Measurements from ENCODE around the gene ACACA. TPM values are rescaled to one million over a fixed set of nuclear protein-coding genes. Genes with fewer than 3 reads are reported as not detected.
"Not testable (repeated sequence)": the region's sequence is repeated elsewhere in the genome, so short reads cannot be mapped to it uniquely, and the experiment has no call there.

Gene ACACA
- total RNA-seq, 2 experiments from 2014 or later, result 57.2 to 61.1 TPM

GRCh38 chr17:37143558-37143957 is 263.1 kb downstream of the ACACA start:
- POLR2A ChIA-PET; H3K27ac Mint-ChIP-seq; H3K4me1 Mint-ChIP-seq; ATAC-seq; H3K4me3 Mint-ChIP-seq; H3K9me3 Mint-ChIP-seq (ENCODE audit: low read depth); intact Hi-C loops (cut with DNase I, micrococcal nuclease); H3K27me3 Mint-ChIP-seq; CTCF ChIA-PET; DNase-seq: not testable (repeated sequence)
- H3K36me3 Mint-ChIP-seq (ENCODE audit: low read depth), result peaks cover 30% of the 10 kb centered on the region

- peaks cover 7% of the 10 kb centered on the region for H3K4me1 Mint-ChIP-seq
- ChIA-PET CTCF (interaction anchor here (1.1 kb wide), 1 partner anchor 10 kb away, joined by 5 read pairs; no protein-coding TSS in a partner anchor), POLR2A (no interaction called here)
- H3K27me3 Mint-ChIP-seq, result no peaks in the 10 kb centered on the region
- intact Hi-C loops (cut with DNase I, micrococcal nuclease), result no loop called here
- DNase-seq, result no peak
- no peak overlapping the region for H3K4me3 Mint-ChIP-seq
- H3K36me3 Mint-ChIP-seq (ENCODE audit: low read depth), result peaks cover 28% of the 10 kb centered on the region
- no peak for ATAC-seq
- H3K9me3 Mint-ChIP-seq (ENCODE audit: low read depth), result no peaks in the 10 kb centered on the region
- no peak overlapping the region for H3K27ac Mint-ChIP-seq
Observed at GRCh38 chr17:37142294-37142896, 264.2 kb downstream of the ACACA start.

- ATAC-seq, result no peak
- H3K4me3 Mint-ChIP-seq, result no peak overlapping the region
- ChIA-PET CTCF (interaction anchor here (0.6 to 1.6 kb wide), 4 partner anchors 12 to 177 kb away, joined by 3 to 4 read pairs (median 3); no protein-coding TSS in a partner anchor), POLR2A (no interaction called here)
- H3K36me3 Mint-ChIP-seq (ENCODE audit: low read depth), result peaks cover 11% of the 10 kb centered on the region
- intact Hi-C loops (cut with DNase I, micrococcal nuclease), result no loop called here
- no peak for DNase-seq
- H3K27me3 Mint-ChIP-seq, result no peaks in the 10 kb centered on the region
- no peak overlapping the region for H3K27ac Mint-ChIP-seq
- no peaks in the 10 kb centered on the region for H3K9me3 Mint-ChIP-seq (ENCODE audit: low read depth)
- H3K4me1 Mint-ChIP-seq, result no peaks in the 10 kb centered on the region
Observed at GRCh38 chr17:37138571-37139120, 268.0 kb downstream of the ACACA start.

- Mint-ChIP-seq H3K4me1 (no peaks in the 10 kb centered on the region), H3K4me3 (no peak overlapping the region), H3K36me3 (ENCODE audit: low read depth) (peaks cover 10% of the 10 kb centered on the region), H3K27me3 (no peaks in the 10 kb centered on the region), H3K9me3 (ENCODE audit: low read depth) (no peaks in the 10 kb centered on the region), H3K27ac (no peak overlapping the region)
- DNase-seq, result no peak
- ChIA-PET CTCF (interaction anchor here (0.6 to 1.6 kb wide), 3 partner anchors 12 to 38 kb away, joined by 3 to 4 read pairs (median 3); no protein-coding TSS in a partner anchor), POLR2A (no interaction called here)
- ATAC-seq, result no peak
- intact Hi-C loops (cut with DNase I, micrococcal nuclease), result no loop called here
Observed at GRCh38 chr17:37137906-37138514, 268.6 kb downstream of the ACACA start.

GRCh38 chr17:37137070-37137610 is 269.5 kb downstream of the ACACA start:
- Mint-ChIP-seq H3K27ac (no peak overlapping the region), H3K4me3 (no peak overlapping the region), H3K9me3 (ENCODE audit: low read depth) (no peaks in the 10 kb centered on the region), H3K36me3 (ENCODE audit: low read depth) (peaks cover 5% of the 10 kb centered on the region), H3K4me1 (no peaks in the 10 kb centered on the region), H3K27me3 (no peaks in the 10 kb centered on the region)
- no peak for ATAC-seq
- DNase-seq, result no peak
- CTCF ChIA-PET, result no interaction called here
- POLR2A ChIA-PET, result interaction anchor here (0.7 kb wide), 1 partner anchor 1161 kb away, joined by 10 read pairs; no protein-coding TSS in a partner anchor
- intact Hi-C loops (cut with DNase I, micrococcal nuclease), result no loop called here

- intact Hi-C loops (cut with DNase I, micrococcal nuclease), result no loop called here
- ATAC-seq (no peak), DNase-seq (no peak)
- Mint-ChIP-seq H3K36me3 (ENCODE audit: low read depth) (peaks cover 3% of the 10 kb centered on the region), H3K27me3 (no peaks in the 10 kb centered on the region), H3K27ac (no peak overlapping the region), H3K4me3 (no peak overlapping the region), H3K4me1 (no peaks in the 10 kb centered on the region), H3K9me3 (ENCODE audit: low read depth) (no peaks in the 10 kb centered on the region)
- ChIA-PET POLR2A (no interaction called here), CTCF (no interaction called here)
Observed at GRCh38 chr17:37135576-37135975, 271.1 kb downstream of the ACACA start.

GRCh38 chr17:37134050-37134449 is 272.6 kb downstream of the ACACA start:
- Mint-ChIP-seq H3K36me3 (ENCODE audit: low read depth) (peaks cover 9% of the 10 kb centered on the region), H3K27ac (no peak overlapping the region), H3K27me3 (no peaks in the 10 kb centered on the region), H3K9me3 (ENCODE audit: low read depth) (no peaks in the 10 kb centered on the region), H3K4me3 (no peak overlapping the region), H3K4me1 (no peaks in the 10 kb centered on the region)
- ATAC-seq (no peak), DNase-seq (no peak)
- POLR2A ChIA-PET, result no interaction called here
- CTCF ChIA-PET, result interaction anchor here (1.2 kb wide), 1 partner anchor 11 kb away, joined by 3 read pairs; no protein-coding TSS in a partner anchor
- intact Hi-C loops (cut with DNase I, micrococcal nuclease), result no loop called here

- intact Hi-C loops (cut with DNase I, micrococcal nuclease), result no loop called here
Observed at GRCh38 chr17:37133136-37133535, 273.5 kb downstream of the ACACA start.

GRCh38 chr17:37131669-37132611 is 274.7 kb downstream of the ACACA start:
- H3K36me3 Mint-ChIP-seq (ENCODE audit: low read depth), result peaks cover 15% of the 10 kb centered on the region
- CTCF ChIA-PET, result interaction anchor here (0.5 to 1.0 kb wide), 4 partner anchors 10 to 721 kb away, joined by 3 to 5 read pairs (median 4); no protein-coding TSS in a partner anchor
- H3K27me3 Mint-ChIP-seq, result no peaks in the 10 kb centered on the region
- H3K4me1 Mint-ChIP-seq, result no peaks in the 10 kb centered on the region
- intact Hi-C loops (cut with DNase I, micrococcal nuclease), result no loop called here
- ATAC-seq (no peak), DNase-seq (no peak)
- no peaks in the 10 kb centered on the region for H3K9me3 Mint-ChIP-seq (ENCODE audit: low read depth)
- no peak overlapping the region for H3K27ac Mint-ChIP-seq
- H3K4me3 Mint-ChIP-seq, result no peak overlapping the region
- POLR2A ChIA-PET, result interaction anchor here (0.7 kb wide), 1 partner anchor 52 kb away, joined by 4 read pairs; no protein-coding TSS in a partner anchor

More at GRCh38 chr17:37133136-37133535, 273.5 kb downstream of the ACACA start:
- Mint-ChIP-seq H3K36me3 (ENCODE audit: low read depth) (peaks cover 14% of the 10 kb centered on the region), H3K9me3 (ENCODE audit: low read depth) (no peaks in the 10 kb centered on the region), H3K4me3 (no peak overlapping the region), H3K27ac (no peak overlapping the region), H3K4me1 (no peaks in the 10 kb centered on the region), H3K27me3 (no peaks in the 10 kb centered on the region)
- ChIA-PET POLR2A (no interaction called here), CTCF (interaction anchor here (0.6 to 1.0 kb wide), 3 partner anchors 9 to 1482 kb away, joined by 3 to 5 read pairs (median 4); no protein-coding TSS in a partner anchor)
- DNase-seq (no peak), ATAC-seq (no peak)

GRCh38 chr17:37130984-37131446 is 275.6 kb downstream of the ACACA start:
- ATAC-seq, result no peak
- no peak for DNase-seq
- H3K4me3 Mint-ChIP-seq, result no peak overlapping the region

GRCh38 chr17:37124821-37125173 is 281.8 kb downstream of the ACACA start:
- no peaks in the 10 kb centered on the region for H3K9me3 Mint-ChIP-seq (ENCODE audit: low read depth)
- peaks cover 54% of the 10 kb centered on the region for H3K36me3 Mint-ChIP-seq (ENCODE audit: low read depth)
- no peak overlapping the region for H3K4me3 Mint-ChIP-seq
- H3K4me1 Mint-ChIP-seq, result no peaks in the 10 kb centered on the region
- ATAC-seq, result no peak
- no peaks in the 10 kb centered on the region for H3K27me3 Mint-ChIP-seq
- CTCF ChIA-PET, result interaction anchor here (0.9 to 1.1 kb wide), 4 partner anchors 9 to 115 kb away, joined by 4 read pairs; no protein-coding TSS in a partner anchor
- no peak overlapping the region for H3K27ac Mint-ChIP-seq
- no peak for DNase-seq
- POLR2A ChIA-PET, result no interaction called here
- intact Hi-C loops (cut with DNase I, micrococcal nuclease), result no loop called here

More at GRCh38 chr17:37130984-37131446, 275.6 kb downstream of the ACACA start:
- Mint-ChIP-seq H3K36me3 (ENCODE audit: low read depth) (peaks cover 22% of the 10 kb centered on the region), H3K27me3 (no peaks in the 10 kb centered on the region), H3K9me3 (ENCODE audit: low read depth) (no peaks in the 10 kb centered on the region), H3K4me1 (no peaks in the 10 kb centered on the region), H3K27ac (no peak overlapping the region)
- CTCF ChIA-PET, result interaction anchor here (0.7 to 1.0 kb wide), 2 partner anchors 63 to 78 kb away, joined by 3 to 5 read pairs; no protein-coding TSS in a partner anchor
- POLR2A ChIA-PET, result no interaction called here
- intact Hi-C loops (cut with DNase I, micrococcal nuclease), result no loop called here

Data from activated CD4-positive, alpha-beta T cell treated with anti-CD3 and anti-CD28 coated beads for 36 hours (primary cell).